ENCODE data around the gene GPC1. TPM values are rescaled to one million over a fixed set of nuclear protein-coding genes. Genes with fewer than 3 reads are reported as not detected.
"Not testable (repeated sequence)": the region's sequence is repeated elsewhere in the genome, so short reads cannot be mapped to it uniquely, and the experiment has no call there.

Gene GPC1
- total and polyA plus RNA-seq, 10 of the 15 experiments (the other 5 are each of a cell fraction or from before 2014, with no cell fraction given), result 0.06 to 0.77 (median 0.23) TPM; not detected in 3

DNA sequence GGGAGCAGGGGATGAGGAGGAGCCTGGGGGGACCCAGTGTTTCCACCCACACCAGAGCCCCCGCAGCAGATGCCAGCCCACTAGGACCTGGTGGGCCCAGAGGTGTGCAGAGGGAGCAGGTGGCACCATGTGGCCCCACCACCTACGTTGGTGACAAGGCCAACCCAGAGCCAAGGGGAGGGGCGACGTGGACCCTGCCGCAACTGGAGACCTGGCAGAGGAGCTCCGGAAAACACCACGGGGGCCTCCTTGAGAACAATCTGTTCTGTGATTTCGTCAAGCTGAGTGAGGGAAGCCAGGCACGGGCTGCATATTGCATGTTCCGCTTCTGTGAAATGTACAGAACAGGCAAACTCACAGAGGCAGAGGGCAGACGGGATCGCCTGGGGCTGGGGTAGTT lies 49.1 kb upstream of the GPC1 start:
- H3K9ac ChIP-seq (ENCODE audit: control insufficient read depth, insufficient read depth, low read length), result no peak overlapping the region
- RAD21 ChIA-PET (ENCODE audit: unreplicated experiment), result no interaction called here
- no peak overlapping the region for H3K4me3 ChIP-seq
- no peaks in the 10 kb centered on the region for H3K36me3 ChIP-seq (ENCODE audit: control insufficient read depth in 2 of 2, insufficient read depth in 2 of 2, low read length in 1 of 2)
- no peaks in the 10 kb centered on the region for H4K20me1 ChIP-seq (ENCODE audit: control insufficient read depth, insufficient read depth)
- no peaks in the 10 kb centered on the region for H3K27me3 ChIP-seq (replicated peaks in 1 of 2; ENCODE audit: control insufficient read depth in 2 of 2, insufficient read depth in 2 of 2, low read length in 1 of 2)
- H2AFZ ChIP-seq (ENCODE audit: control insufficient read depth, low read depth, low read length), result no peak overlapping the region
- no peaks in the 10 kb centered on the region for H3K4me1 ChIP-seq (ENCODE audit: control insufficient read depth, insufficient read depth, low read length)
- no peaks in the 10 kb centered on the region for H3K79me2 ChIP-seq (ENCODE audit: control insufficient read depth, insufficient read depth, low read length)
- no peak overlapping the region for H3K27ac ChIP-seq (ENCODE audit: control insufficient read depth, insufficient read depth)
- SMC1A ChIA-PET (ENCODE audit: uncharacterized antibody, unreplicated experiment), result no interaction called here
- TF ChIP-seq PAX8 (IDR thresholded peaks at IDR 0.05) (no peak), CBX5 (IDR thresholded peaks at IDR 0.05; ENCODE audit: low read depth) (no peak), SREBF1 (IDR thresholded peaks at IDR 0.05; ENCODE audit: low read length) (no peak), IRF4 (IDR thresholded peaks at IDR 0.05; ENCODE audit: low read depth, low read length) (no peak), CBFB (IDR thresholded peaks at IDR 0.05; ENCODE audit: low read depth) (no peak), EGR1 (IDR thresholded peaks at IDR 0.05; ENCODE audit: borderline replicate concordance in 1 of 2, low read depth in 2 of 2, low read length in 2 of 2) (no peak), FOXK2 (IDR thresholded peaks at IDR 0.05) (no peak)
- BruUV-seq (replicated peaks), result no TSS peak
- in situ Hi-C loops (cut with MboI) (no loop called here), intact Hi-C loops (cut with micrococcal nuclease; ENCODE audit: unreplicated experiment) (no loop called here)
- FAIRE-seq (no peak), DNase-seq (ENCODE audit: low read depth, low spot score) (no peak), ATAC-seq (no peak)
- H3K4me2 ChIP-seq (ENCODE audit: control insufficient read depth, insufficient read depth), result no peak overlapping the region
- WGBS (ENCODE audit: insufficient coverage, insufficient replicate concordance, low lambda C conversion rate, missing lambda C conversion rate), result 50% methylated on average over 11 of the region's 12 CpGs
- no peaks in the 10 kb centered on the region for H3K9me3 ChIP-seq (replicated peaks; ENCODE audit: control insufficient read depth, insufficient read depth, low read length)
- POLR2A ChIA-PET, result no interaction called here
- CTCF ChIA-PET, result no interaction called here

DNA sequence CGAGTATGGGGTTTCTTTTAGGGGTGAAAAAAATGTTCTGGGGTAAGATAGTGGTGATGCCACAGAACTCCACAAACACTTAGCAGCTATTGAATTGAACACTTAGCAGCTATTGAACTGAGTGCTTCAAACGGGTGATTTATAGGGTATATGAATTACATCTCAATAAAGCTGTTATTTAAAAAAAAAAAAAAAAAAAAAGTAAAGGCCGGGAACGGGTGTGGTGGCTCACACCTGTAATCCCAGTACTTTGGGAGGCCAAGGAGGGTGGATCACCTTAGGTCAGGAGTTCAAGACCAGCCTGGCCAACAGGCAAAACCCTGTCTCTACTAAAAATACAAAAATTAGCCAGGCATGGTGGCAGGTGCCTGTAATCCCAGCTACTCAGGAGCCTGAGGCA lies 48.7 kb upstream of the GPC1 start:
- RAD21 ChIA-PET (ENCODE audit: unreplicated experiment); H4K20me1 ChIP-seq (ENCODE audit: control insufficient read depth, insufficient read depth); in situ Hi-C loops (cut with MboI): not testable (repeated sequence)

More for the DNA sequence above, 48.7 kb upstream of the GPC1 start:
- H2AFZ ChIP-seq (ENCODE audit: control insufficient read depth, low read depth, low read length); H3K4me1 ChIP-seq (ENCODE audit: control insufficient read depth, insufficient read depth, low read length); H3K27ac ChIP-seq (ENCODE audit: control insufficient read depth, insufficient read depth); FAIRE-seq; intact Hi-C loops (cut with micrococcal nuclease; ENCODE audit: unreplicated experiment); H3K9ac ChIP-seq (ENCODE audit: control insufficient read depth, insufficient read depth, low read length); BruUV-seq (replicated peaks); SMC1A ChIA-PET (ENCODE audit: uncharacterized antibody, unreplicated experiment); H3K27me3 ChIP-seq (replicated peaks in 1 of 2; ENCODE audit: control insufficient read depth in 2 of 2, insufficient read depth in 2 of 2, low read length in 1 of 2); ATAC-seq; H3K4me2 ChIP-seq (ENCODE audit: control insufficient read depth, insufficient read depth); CTCF ChIA-PET; DNase-seq (ENCODE audit: low read depth, low spot score); H3K79me2 ChIP-seq (ENCODE audit: control insufficient read depth, insufficient read depth, low read length); H3K4me3 ChIP-seq; H3K9me3 ChIP-seq (replicated peaks; ENCODE audit: control insufficient read depth, insufficient read depth, low read length); H3K36me3 ChIP-seq (ENCODE audit: control insufficient read depth in 2 of 2, insufficient read depth in 2 of 2, low read length in 1 of 2); POLR2A ChIA-PET: not testable (repeated sequence)
- 11% methylated on average over 4 of the region's 4 CpGs for WGBS (ENCODE audit: insufficient coverage, insufficient replicate concordance, low lambda C conversion rate, missing lambda C conversion rate)
